IPS-15b (cell line): Measurements from ENCODE around the gene IFFO2.

Source experiments
- H3K27me3 ChIP-seq: one replicate; pipeline ENCODE4 v1.6.1; 2013; ENCODE audit warnings: low read length; ENCODE audit not compliant: control insufficient read depth, insufficient read depth
- H3K36me3 ChIP-seq: one replicate; pipeline ENCODE4 v1.6.1; 2013; ENCODE audit warnings: low read length; ENCODE audit not compliant: control insufficient read depth, insufficient read depth
- H3K4me1 ChIP-seq: one replicate; pipeline ENCODE4 v1.6.1; 2013; ENCODE audit warnings: mild to moderate bottlenecking, low read length; ENCODE audit not compliant: control insufficient read depth, insufficient read depth
- H3K4me3 ChIP-seq: one replicate; pipeline ENCODE4 v1.5.1; 2013; ENCODE audit warnings: low read depth, low read length
- H3K9ac ChIP-seq: one replicate; pipeline ENCODE4 v1.6.1; 2013; ENCODE audit warnings: low read depth, mild to moderate bottlenecking, low read length
- H3K9me3 ChIP-seq: one replicate; pipeline ENCODE4 v1.6.1; 2013; ENCODE audit warnings: mild to moderate bottlenecking, low read length; ENCODE audit not compliant: control insufficient read depth, insufficient read depth

The IFFO2 gene

DNA sequence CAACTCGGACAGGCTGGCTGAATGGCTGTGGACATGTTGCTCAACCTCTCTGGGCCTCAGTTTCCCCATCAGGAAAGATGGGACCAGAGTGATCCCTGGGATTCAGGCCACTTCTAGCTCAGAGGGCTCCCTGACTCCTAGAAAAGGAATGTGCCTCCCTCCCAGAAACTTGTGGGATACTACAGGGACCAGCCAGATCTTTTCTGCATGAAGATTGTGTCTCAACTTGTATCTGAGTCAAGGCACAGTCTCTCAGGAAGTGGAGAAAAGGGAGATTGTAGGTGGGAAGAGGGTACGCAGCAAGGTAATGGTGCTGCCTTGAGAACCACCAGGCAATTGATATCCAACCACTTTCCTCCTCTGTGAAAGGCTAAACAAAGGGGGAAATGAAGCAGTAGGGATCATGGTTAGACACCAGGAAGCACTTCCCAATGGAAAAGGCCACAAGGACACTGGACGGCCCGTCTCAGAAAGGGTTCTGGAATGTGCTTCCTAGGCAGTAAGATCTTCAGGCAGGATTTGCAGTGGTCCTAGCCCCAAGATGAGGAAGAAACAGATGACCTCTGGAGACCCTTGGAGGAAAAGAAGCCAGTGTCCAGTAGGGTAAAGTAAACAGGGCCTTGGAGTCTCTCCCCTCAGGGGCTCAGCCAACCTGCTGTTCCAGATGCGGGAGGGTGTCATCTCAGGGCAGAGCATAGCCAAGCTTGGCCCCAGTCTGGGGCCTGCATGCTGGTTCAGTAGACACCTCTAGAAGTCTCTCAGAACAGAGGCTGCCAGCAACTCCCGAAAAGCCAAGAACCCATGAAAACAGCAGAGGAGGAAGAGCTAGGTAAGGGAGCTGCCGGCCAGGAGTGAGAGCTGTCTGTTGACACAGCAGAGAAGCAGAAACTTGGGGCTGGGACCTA, 16.8 kb downstream of the IFFO2 start:
- H3K9ac ChIP-seq = peak overlapping the region; percentile 16
- H3K36me3 ChIP-seq = no peaks in the 10 kb centered on the region
- peaks cover 18% of the 10 kb centered on the region for H3K4me1 ChIP-seq
- H3K9me3 ChIP-seq = no peaks in the 10 kb centered on the region
- H3K4me3 ChIP-seq = no peak overlapping the region
- H3K27me3 ChIP-seq = no peaks in the 10 kb centered on the region

- no peak overlapping the region for H3K9ac ChIP-seq
- H3K9me3 ChIP-seq = no peaks in the 10 kb centered on the region
- H3K4me3 ChIP-seq = no peak overlapping the region
- peaks cover 18% of the 10 kb centered on the region for H3K4me1 ChIP-seq
- H3K27me3 ChIP-seq = no peaks in the 10 kb centered on the region
- no peaks in the 10 kb centered on the region for H3K36me3 ChIP-seq
Observed at GRCh38 chr1:18938707-18939070, 17.8 kb downstream of the IFFO2 start.

GRCh38 chr1:18938008-18938706, 18.3 kb downstream of the IFFO2 start:
- no peak overlapping the region for H3K4me3 ChIP-seq
- peaks cover 18% of the 10 kb centered on the region for H3K4me1 ChIP-seq
- peak overlapping the region; percentile 8 for H3K9ac ChIP-seq
- no peaks in the 10 kb centered on the region for H3K9me3 ChIP-seq
- H3K27me3 ChIP-seq = no peaks in the 10 kb centered on the region
- no peaks in the 10 kb centered on the region for H3K36me3 ChIP-seq

DNA sequence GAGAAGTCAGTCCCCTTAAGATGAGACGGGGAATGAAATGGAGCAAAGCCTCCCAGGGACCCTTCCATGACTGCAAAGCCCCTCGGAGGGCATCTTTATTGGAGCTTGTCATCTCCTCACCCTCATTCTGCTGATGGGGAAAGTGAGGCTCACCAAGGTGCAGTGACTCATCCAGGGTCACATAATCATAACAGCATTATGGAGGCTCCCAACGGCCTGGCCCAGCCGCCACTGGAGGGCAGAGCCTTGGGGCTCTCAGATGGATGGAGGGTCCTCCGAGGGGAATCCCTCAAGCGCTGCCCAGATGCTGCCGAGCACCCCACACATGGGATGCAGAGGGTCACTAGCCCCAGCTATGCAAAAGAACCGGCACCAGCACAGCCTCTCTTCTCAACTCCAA, 18.9 kb downstream of the IFFO2 start:
- no peaks in the 10 kb centered on the region for H3K9me3 ChIP-seq
- no peak overlapping the region for H3K4me3 ChIP-seq
- H3K9ac ChIP-seq = no peak overlapping the region
- H3K27me3 ChIP-seq = no peaks in the 10 kb centered on the region
- peaks cover 18% of the 10 kb centered on the region for H3K4me1 ChIP-seq
- no peaks in the 10 kb centered on the region for H3K36me3 ChIP-seq

- no peak overlapping the region for H3K9ac ChIP-seq
- no peak overlapping the region for H3K4me3 ChIP-seq
- no peaks in the 10 kb centered on the region for H3K36me3 ChIP-seq
- H3K27me3 ChIP-seq = no peaks in the 10 kb centered on the region
- H3K9me3 ChIP-seq = no peaks in the 10 kb centered on the region
- H3K4me1 ChIP-seq = peaks cover 18% of the 10 kb centered on the region
Observed at GRCh38 chr1:18936814-18937481, 19.5 kb downstream of the IFFO2 start.

DNA sequence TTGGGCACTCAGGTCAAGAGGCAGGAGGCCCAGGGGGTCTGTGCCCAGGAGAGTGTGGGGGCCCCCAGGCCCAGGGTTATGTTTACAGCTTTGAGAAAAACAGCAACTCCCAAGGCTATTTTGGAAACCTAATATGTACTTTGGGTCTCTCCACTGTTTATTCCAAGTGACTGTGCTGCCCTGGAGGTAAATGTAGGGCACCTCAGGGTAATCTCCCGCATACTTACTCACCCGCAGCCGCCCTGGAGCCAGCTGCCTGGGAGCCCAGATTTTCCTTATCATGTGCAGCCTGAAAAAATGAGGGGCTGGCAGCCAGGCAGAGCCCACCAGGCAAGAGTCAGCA, 20.0 kb downstream of the IFFO2 start:
- Histone ChIP-seq H3K9me3 (no peaks in the 10 kb centered on the region), H3K36me3 (no peaks in the 10 kb centered on the region), H3K4me3 (no peak overlapping the region), H3K4me1 (peaks cover 16% of the 10 kb centered on the region), H3K9ac (no peak overlapping the region), H3K27me3 (no peaks in the 10 kb centered on the region)

- H3K4me1 ChIP-seq = peaks cover 10% of the 10 kb centered on the region
- no peak overlapping the region for H3K4me3 ChIP-seq
- H3K27me3 ChIP-seq = no peaks in the 10 kb centered on the region
- no peaks in the 10 kb centered on the region for H3K36me3 ChIP-seq
- no peak overlapping the region for H3K9ac ChIP-seq
- no peaks in the 10 kb centered on the region for H3K9me3 ChIP-seq
Observed at GRCh38 chr1:18934205-18935000, 22.1 kb downstream of the IFFO2 start.

DNA sequence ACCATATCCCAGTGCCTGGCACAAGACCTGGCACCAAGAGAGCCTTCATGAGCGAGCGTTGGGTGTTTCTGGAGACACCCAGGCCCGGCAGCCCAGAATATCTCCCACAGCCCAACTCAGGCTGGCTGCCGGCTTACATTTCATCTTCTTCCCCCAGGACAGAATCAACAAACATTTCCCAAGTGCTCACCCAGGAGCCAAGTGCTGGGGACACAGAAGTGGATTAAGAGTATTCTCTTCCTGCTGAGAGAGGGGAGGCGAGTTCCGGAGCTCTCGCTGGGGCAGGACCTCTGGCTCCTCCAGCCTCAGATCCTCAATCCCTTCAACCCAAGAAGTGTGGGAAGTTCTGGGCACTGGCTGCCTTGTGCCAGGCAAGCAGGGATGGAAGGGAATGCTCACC, 23.6 kb downstream of the IFFO2 start:
- no peaks in the 10 kb centered on the region for H3K36me3 ChIP-seq
- H3K9me3 ChIP-seq = no peaks in the 10 kb centered on the region
- no peak overlapping the region for H3K4me3 ChIP-seq
- H3K9ac ChIP-seq = no peak overlapping the region
- no peaks in the 10 kb centered on the region for H3K27me3 ChIP-seq
- peaks cover 10% of the 10 kb centered on the region for H3K4me1 ChIP-seq

DNA sequence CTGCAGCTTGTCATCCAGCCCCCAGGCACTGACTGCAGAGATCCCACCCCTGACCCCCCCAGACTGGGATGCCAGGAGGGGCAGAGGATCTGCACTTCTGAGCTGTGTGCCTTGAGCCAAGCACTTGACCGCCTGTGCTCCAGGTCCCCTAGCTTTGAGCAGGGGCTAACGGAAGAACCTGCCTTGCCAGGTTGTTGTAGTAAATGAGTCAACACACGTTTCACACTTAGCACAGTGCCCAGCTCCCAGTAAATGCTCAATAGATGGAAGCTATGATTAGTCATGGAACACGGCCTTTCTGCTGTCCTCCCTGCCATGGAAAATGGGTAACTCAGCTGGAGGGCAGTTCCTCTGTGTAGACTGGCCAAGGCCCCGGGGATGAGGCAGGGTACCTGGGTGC, 24.1 kb downstream of the IFFO2 start:
- H3K27me3 ChIP-seq = no peaks in the 10 kb centered on the region
- H3K4me3 ChIP-seq = no peak overlapping the region
- H3K4me1 ChIP-seq = peaks cover 10% of the 10 kb centered on the region
- H3K36me3 ChIP-seq = no peaks in the 10 kb centered on the region
- H3K9me3 ChIP-seq = no peaks in the 10 kb centered on the region
- H3K9ac ChIP-seq = no peak overlapping the region

- Histone ChIP-seq H3K9ac (no peak overlapping the region), H3K27me3 (no peaks in the 10 kb centered on the region), H3K4me1 (peaks cover 10% of the 10 kb centered on the region), H3K36me3 (no peaks in the 10 kb centered on the region), H3K9me3 (no peaks in the 10 kb centered on the region), H3K4me3 (no peak overlapping the region)
Observed at GRCh38 chr1:18931730-18932129, 24.7 kb downstream of the IFFO2 start.

- Histone ChIP-seq H3K4me1 (peaks cover 5% of the 10 kb centered on the region), H3K9ac (no peak overlapping the region), H3K36me3 (no peaks in the 10 kb centered on the region), H3K9me3 (no peaks in the 10 kb centered on the region), H3K4me3 (no peak overlapping the region), H3K27me3 (no peaks in the 10 kb centered on the region)
Observed at GRCh38 chr1:18929686-18930085, 26.8 kb downstream of the IFFO2 start.
